GM12872 (cell line): ENCODE data around the gene NYAP2.

Experiments used
- CTCF ChIP-seq: IDR thresholded peaks from 3 replicates; pipeline ENCODE4 v1.5.1; 2011; ENCODE audit warnings: low read depth, mild to moderate bottlenecking, low read length, moderate library complexity; ENCODE audit not compliant: insufficient read depth

NYAP2 gene

GRCh38 chr2:225399504-225399903, at the start of gene NYAP2:
NYAP2 (plus strand) TSS chr2:225399710; CDS start chr2:225408881, 9,171 bp downstream.
- TF ChIP-seq CTCF = no peak

GRCh38 chr2:225353579-225354085, 45.9 kb upstream of the NYAP2 start:
- no peak for TF ChIP-seq CTCF

GRCh38 chr2:225354281-225354774, 45.2 kb upstream of the NYAP2 start:
- TF ChIP-seq CTCF = no peak

- no peak for TF ChIP-seq CTCF
Observed at GRCh38 chr2:225355788-225356187, 43.7 kb upstream of the NYAP2 start.

- TF ChIP-seq CTCF = no peak
Observed at GRCh38 chr2:225366731-225367130, 32.8 kb upstream of the NYAP2 start.

GRCh38 chr2:225367482-225367881, 32.0 kb upstream of the NYAP2 start:
- TF ChIP-seq CTCF = no peak

- no peak for TF ChIP-seq CTCF
Observed at GRCh38 chr2:225378984-225379383, 20.5 kb upstream of the NYAP2 start.
